ENCODE data around the gene EYS.

EYS gene

DNA sequence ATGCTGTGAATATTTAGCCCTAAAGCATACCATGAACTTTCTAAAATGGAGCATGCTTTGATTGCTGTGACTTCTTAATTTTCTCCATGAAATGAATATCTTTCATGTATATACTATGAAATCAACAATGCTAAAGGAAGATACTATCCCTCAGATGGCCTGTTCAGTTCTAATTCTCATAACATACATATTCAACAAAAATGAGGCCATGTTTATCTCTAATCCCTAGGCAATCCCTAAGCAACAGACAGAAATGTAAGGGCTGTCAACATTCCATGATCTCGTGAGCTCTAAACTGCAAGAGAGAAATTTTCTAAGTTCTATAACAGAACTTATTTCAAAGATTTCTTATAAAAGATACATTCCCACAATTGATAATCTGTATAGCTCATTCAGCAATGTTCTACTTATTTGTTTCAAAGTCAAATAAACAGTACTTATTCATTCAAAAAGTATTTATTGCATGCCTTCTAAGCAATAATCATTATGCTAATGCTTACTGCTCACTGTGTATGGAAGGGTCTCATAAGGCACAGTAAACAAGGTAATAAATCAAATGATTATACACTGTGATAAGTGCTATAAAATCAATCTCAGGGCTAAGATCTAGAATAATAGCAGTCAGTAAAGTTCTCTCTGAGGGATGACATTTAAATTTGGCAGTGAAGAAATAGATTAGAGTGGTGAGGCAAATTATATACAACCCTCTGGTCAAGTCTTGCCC, 1578.6 kb downstream of the EYS start:
- Mint-ChIP-seq H3K9me3 (no peaks in the 10 kb centered on the region), H3K4me1 (no peaks in the 10 kb centered on the region), H3K4me3 (no peak overlapping the region), H3K36me3 (ENCODE audit: low read depth) (no peaks in the 10 kb centered on the region), H3K27ac (no peak overlapping the region), H3K27me3 (ENCODE audit: low read depth, poor library complexity) (no peaks in the 10 kb centered on the region)
- no peak for DNase-seq
- TF ChIP-seq, protein P1, sequence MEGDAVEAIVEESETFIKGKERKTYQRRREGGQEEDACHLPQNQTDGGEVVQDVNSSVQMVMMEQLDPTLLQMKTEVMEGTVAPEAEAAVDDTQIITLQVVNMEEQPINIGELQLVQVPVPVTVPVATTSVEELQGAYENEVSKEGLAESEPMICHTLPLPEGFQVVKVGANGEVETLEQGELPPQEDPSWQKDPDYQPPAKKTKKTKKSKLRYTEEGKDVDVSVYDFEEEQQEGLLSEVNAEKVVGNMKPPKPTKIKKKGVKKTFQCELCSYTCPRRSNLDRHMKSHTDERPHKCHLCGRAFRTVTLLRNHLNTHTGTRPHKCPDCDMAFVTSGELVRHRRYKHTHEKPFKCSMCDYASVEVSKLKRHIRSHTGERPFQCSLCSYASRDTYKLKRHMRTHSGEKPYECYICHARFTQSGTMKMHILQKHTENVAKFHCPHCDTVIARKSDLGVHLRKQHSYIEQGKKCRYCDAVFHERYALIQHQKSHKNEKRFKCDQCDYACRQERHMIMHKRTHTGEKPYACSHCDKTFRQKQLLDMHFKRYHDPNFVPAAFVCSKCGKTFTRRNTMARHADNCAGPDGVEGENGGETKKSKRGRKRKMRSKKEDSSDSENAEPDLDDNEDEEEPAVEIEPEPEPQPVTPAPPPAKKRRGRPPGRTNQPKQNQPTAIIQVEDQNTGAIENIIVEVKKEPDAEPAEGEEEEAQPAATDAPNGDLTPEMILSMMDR (IDR thresholded peaks at IDR 0.05) = no peak

DNA sequence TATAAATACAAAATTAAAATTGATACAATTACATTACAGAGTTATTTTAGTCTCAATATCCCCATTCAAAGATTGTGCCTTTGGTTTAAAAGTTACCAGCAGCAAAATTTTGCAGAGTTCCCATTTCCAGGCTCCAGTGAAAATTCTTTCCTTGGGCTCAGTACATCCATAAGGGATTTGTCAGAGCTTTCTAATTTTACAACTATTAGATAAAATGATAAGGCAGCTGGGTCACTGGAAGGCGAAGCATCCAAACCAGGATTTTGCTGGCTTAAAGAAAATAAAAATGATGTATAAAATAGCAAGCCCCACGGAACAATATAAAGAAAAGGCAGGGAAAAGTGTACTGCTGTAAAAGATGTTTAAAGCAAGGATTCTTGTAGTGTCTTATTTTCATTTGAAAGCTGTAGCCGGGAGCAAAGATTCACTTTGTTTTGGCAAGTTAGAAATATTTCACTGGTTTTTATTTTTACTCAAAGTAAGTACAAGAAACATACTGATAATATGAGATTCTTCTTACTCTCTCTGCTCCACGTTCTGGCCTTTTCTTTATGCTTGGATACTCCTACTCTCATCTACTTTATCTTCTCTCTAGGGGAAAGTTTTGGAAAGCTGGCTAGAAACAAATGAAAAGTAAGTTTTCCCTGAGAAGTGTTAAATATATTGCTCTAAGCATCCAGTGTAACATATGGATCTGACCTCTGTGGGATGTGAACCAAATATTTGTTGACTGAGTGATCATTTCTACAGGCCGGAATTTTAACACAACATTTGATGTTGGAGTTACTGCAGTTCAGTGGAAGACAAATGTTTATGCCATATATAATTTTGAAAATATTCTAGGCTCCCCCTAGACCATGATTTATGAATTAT, 1583.0 kb downstream of the EYS start:
- no peaks in the 10 kb centered on the region for H3K4me1 Mint-ChIP-seq
- TF ChIP-seq, protein P1 (IDR thresholded peaks at IDR 0.05) = no peak
- no peak overlapping the region for H3K4me3 Mint-ChIP-seq
- H3K27me3 Mint-ChIP-seq (ENCODE audit: low read depth, poor library complexity) = no peaks in the 10 kb centered on the region
- no peaks in the 10 kb centered on the region for H3K9me3 Mint-ChIP-seq
- H3K27ac Mint-ChIP-seq = no peak overlapping the region
- DNase-seq = no peak
- H3K36me3 Mint-ChIP-seq (ENCODE audit: low read depth) = no peaks in the 10 kb centered on the region

DNA sequence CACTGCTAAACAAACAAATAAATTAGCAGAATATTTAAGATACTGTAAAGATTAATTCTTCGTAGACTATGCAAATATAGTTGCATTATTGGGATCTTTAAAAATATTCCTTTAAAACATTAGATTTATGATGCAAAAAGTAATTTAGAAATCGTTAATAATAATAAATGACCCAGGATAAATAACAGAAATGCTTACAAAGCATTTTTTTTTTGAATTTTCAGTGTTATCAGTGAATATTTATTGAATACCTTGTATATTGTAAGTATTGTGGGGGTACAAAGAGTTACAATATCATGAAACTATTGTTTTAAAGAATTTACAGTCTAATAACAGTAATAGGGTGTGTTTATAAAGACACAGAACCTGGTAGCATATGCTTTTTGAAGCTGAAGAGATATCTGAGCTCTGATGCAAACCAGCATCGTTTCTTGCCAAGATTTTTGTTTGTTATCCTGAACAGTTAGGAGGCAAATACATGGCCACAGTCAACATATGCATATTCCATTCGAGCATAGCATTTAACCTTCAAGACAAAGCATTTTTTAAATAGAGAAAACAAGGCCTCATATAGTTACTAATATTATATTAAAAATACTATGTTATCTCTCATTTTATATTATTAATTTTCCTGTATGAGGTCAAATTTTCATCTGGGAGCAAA, 1584.2 kb downstream of the EYS start:
- Mint-ChIP-seq H3K4me3 (no peak overlapping the region), H3K4me1 (no peaks in the 10 kb centered on the region), H3K9me3 (peaks cover 7% of the 10 kb centered on the region), H3K27me3 (ENCODE audit: low read depth, poor library complexity) (no peaks in the 10 kb centered on the region), H3K27ac (no peak overlapping the region), H3K36me3 (ENCODE audit: low read depth) (no peaks in the 10 kb centered on the region)
- DNase-seq = no peak
- TF ChIP-seq, protein P1 (IDR thresholded peaks at IDR 0.05) = no peak

DNA sequence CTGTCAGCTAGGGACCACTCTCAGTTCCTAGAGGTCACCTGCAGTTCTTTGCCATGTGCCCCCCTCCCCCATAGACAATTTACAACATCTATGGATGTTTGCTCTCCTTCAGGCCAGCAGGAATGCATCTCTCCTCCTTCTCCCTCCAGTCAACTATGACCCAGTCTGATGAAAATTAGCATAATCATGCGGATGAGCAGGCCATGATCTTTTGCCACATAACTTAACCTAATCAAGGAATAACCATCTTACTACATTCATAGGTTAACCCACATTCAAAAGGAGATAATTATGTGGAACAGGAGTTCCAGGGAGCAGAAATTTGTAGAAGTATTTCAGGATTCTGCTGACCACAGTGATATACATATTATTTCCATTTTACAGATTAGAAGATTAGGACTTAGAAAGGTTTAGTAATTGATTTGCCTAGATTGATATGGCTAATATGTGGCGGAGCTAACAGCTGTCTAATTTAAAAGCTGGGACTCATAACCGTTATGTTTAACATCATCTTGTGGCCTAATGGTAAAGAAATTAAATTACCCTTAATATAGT, 1585.9 kb downstream of the EYS start:
- H3K27ac Mint-ChIP-seq = no peak overlapping the region
- H3K4me3 Mint-ChIP-seq = no peak overlapping the region
- DNase-seq = no peak
- H3K27me3 Mint-ChIP-seq (ENCODE audit: low read depth, poor library complexity) = no peaks in the 10 kb centered on the region
- TF ChIP-seq, protein P1 (IDR thresholded peaks at IDR 0.05) = no peak
- no peaks in the 10 kb centered on the region for H3K4me1 Mint-ChIP-seq
- no peaks in the 10 kb centered on the region for H3K36me3 Mint-ChIP-seq (ENCODE audit: low read depth)
- peaks cover 17% of the 10 kb centered on the region for H3K9me3 Mint-ChIP-seq

DNA sequence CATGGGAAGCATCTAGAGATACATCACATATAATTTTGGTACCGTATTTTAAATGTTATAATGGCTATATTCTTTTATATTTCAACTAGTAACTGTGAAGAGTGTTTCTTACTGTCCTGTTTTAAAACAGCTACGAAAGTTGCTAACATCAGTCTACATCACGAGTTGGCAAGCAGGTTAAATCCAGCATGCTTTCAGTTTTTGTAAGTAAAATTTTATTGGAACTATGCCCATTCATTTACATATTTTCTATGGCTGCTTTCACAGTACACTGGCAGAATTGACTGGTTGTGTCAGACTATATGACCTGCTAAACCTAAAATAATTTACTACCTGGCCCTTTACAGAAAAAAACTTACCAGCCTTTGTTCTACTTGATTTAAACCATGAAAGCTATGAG, 1593.3 kb downstream of the EYS start:
- no peak overlapping the region for H3K27ac Mint-ChIP-seq
- TF ChIP-seq, protein P1 (IDR thresholded peaks at IDR 0.05) = no peak
- H3K36me3 Mint-ChIP-seq (ENCODE audit: low read depth) = no peaks in the 10 kb centered on the region
- no peak for DNase-seq
- no peak overlapping the region for H3K4me3 Mint-ChIP-seq
- H3K9me3 Mint-ChIP-seq = peaks cover 17% of the 10 kb centered on the region
- no peaks in the 10 kb centered on the region for H3K27me3 Mint-ChIP-seq (ENCODE audit: low read depth, poor library complexity)
- H3K4me1 Mint-ChIP-seq = no peaks in the 10 kb centered on the region
